ENCODE results near the gene PNPLA7.
"Not testable (repeated sequence)": the region's sequence is repeated elsewhere in the genome, so short reads cannot be mapped to it uniquely, and the experiment has no call there.

The PNPLA7 gene

DNA sequence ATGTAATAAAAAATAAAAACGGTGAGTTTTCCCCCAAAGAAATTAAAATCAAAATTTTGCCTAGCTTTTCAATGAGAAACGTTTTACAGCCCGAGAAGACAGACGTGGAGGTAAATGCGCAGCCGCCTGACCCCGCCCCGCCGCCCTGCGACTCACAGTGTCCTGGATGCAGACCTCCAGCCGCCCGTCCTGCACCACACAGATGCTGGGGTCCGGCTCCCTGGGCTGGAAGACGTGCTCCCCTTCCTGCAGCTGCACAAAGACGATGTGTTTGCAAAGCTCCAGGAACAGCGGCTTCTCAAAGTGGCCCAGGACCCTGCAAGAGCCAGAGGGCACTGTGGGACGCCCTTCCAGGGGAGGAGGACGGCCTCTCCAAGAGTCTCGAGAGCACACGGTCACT lies 7.7 kb downstream of the PNPLA7 start:
- no peak for DNase-seq (ENCODE audit: low read depth)
- TF ChIP-seq, protein P1, sequence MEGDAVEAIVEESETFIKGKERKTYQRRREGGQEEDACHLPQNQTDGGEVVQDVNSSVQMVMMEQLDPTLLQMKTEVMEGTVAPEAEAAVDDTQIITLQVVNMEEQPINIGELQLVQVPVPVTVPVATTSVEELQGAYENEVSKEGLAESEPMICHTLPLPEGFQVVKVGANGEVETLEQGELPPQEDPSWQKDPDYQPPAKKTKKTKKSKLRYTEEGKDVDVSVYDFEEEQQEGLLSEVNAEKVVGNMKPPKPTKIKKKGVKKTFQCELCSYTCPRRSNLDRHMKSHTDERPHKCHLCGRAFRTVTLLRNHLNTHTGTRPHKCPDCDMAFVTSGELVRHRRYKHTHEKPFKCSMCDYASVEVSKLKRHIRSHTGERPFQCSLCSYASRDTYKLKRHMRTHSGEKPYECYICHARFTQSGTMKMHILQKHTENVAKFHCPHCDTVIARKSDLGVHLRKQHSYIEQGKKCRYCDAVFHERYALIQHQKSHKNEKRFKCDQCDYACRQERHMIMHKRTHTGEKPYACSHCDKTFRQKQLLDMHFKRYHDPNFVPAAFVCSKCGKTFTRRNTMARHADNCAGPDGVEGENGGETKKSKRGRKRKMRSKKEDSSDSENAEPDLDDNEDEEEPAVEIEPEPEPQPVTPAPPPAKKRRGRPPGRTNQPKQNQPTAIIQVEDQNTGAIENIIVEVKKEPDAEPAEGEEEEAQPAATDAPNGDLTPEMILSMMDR (IDR thresholded peaks at IDR 0.05; ENCODE audit: control insufficient read depth, extremely low read depth, insufficient read depth), result no peak
- H3K4me3 ChIP-seq (ENCODE audit: low read depth, low read length), result no peak overlapping the region

DNA sequence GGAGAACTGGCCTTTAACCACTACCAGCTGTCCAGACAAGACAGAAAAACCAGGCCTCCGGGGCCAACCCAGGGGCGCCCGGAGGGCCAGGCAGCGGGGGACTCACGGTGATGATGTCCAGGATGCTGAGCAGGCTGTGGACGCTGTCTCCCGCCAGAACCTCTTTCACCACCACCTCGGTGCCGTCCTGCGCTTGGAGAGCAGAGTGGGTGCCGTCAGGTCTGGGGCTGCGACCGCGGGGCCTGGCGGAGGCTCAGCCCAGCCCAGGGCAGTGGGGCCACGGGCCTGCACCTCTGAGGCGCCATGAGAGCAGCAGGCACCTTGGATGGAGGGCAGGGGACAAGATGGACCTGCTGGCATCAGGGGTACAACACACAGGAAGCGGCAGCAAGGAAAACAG lies 9.7 kb downstream of the PNPLA7 start:
- no peak overlapping the region for H3K4me3 ChIP-seq (ENCODE audit: low read depth, low read length)
- TF ChIP-seq, protein P1 (IDR thresholded peaks at IDR 0.05; ENCODE audit: control insufficient read depth, extremely low read depth, insufficient read depth), result no peak
- no peak for DNase-seq (ENCODE audit: low read depth)

DNA sequence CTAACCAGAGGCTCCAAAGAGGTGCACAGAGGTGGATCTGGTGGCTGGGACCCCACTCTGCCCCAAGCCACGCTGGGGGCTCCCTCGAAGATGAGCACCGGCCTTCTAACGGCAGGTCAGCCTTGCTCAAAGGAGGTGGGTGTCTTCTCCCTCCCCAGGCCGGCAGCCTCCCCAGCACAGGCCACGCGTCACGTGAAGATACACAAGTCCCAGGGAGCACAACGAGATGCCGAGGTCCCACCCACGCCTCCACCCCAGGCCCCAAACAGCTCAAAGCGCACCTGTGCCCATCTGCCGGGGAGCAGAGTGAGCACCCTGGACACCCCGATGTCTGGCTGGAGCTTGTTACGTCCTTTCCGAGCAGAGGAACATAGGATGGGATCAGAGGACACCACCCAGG lies 12.1 kb downstream of the PNPLA7 start:
- H3K4me3 ChIP-seq (ENCODE audit: low read depth, low read length), result no peak overlapping the region
- TF ChIP-seq, protein P1 (IDR thresholded peaks at IDR 0.05; ENCODE audit: control insufficient read depth, extremely low read depth, insufficient read depth), result no peak
- no peak for DNase-seq (ENCODE audit: low read depth)

DNA sequence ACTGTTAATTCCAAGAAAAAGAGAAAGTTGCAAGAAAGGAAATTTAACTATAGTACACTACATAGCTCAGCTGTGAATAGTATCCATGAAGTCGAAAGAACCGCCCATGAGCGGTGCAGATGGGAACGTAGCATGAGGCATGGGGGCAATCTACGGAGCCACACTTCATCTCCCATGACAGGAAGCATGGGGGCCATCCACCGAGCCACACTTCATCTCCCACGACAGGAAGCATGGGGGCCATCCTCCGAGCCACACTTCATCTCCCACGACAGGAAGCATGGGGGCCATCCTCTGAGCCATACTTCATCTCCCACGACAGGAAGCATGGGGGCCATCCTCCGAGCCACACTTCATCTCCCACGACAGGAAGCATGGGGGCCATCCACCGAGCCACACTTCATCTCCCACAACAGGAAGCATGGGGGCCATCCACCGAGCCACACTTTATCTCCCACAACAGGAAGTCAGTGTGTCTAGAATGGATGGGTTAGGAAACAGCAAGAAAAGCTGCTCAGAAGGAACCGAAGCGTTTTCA lies 13.5 kb downstream of the PNPLA7 start:
- not testable (repeated sequence) for DNase-seq (ENCODE audit: low read depth); H3K4me3 ChIP-seq (ENCODE audit: low read depth, low read length)

DNA sequence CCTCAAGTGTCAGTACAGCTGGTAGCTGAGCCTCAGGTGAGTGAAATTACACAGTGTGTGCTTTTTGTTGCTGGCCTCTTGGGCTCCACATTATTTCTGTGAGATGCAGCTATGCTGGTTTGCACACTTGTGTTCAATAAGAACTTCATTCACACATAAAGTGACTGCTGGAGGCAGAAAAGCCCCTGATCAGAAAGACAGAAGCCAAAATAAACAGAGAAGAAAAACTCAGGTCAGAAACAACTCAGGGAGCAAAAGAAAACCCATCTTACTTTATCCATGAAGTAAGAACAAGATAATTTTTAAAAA lies 15.1 kb downstream of the PNPLA7 start:
- H3K4me3 ChIP-seq (ENCODE audit: low read depth, low read length), result no peak overlapping the region
- DNase-seq (ENCODE audit: low read depth), result no peak
- TF ChIP-seq, protein P1 (IDR thresholded peaks at IDR 0.05; ENCODE audit: control insufficient read depth, extremely low read depth, insufficient read depth), result no peak

DNA sequence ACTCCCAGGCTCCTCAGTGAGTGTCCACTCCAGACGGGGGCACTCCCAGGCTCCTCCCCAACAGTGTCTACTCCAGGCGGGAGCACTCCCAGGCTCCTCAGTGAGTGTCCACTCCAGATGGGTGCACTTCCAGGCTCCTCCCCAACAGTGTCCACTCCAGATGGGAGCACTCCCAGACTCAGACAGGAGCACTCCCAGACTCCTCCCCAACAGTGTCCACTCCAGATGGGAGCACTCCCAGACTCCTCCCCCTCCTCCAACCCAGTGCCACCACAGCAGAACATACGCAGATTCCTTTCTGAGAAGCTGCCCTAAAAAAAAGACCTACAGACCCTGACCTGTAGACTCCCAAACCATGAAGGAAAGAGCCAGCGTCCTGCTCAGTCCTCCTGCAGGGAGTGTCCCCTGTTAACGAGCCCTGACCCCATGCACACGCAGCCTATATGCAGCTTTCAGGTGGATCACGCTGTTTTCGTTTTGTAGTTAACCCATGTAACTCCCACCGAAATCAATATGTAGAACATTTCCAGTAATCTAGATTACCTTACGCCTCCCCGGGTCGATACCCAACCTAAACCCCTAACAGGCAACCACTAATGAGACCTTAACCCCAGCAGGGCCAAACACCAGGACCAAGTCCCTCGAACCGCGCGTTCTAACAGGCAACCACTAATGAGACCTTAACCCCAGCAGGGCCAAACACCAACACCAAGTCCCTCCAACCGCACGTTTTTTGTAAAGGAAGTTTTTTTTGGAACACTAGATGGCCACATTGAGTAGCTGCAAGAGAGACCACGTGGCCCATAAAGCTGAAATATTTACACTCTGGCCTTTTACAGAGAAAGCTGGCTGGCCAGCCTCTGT lies 15.7 kb downstream of the PNPLA7 start:
- TF ChIP-seq, protein P1 (IDR thresholded peaks at IDR 0.05; ENCODE audit: control insufficient read depth, extremely low read depth, insufficient read depth), result peak; percentile 70
- no peak overlapping the region for H3K4me3 ChIP-seq (ENCODE audit: low read depth, low read length)
- DNase-seq (ENCODE audit: low read depth), result peak; percentile 88

DNA sequence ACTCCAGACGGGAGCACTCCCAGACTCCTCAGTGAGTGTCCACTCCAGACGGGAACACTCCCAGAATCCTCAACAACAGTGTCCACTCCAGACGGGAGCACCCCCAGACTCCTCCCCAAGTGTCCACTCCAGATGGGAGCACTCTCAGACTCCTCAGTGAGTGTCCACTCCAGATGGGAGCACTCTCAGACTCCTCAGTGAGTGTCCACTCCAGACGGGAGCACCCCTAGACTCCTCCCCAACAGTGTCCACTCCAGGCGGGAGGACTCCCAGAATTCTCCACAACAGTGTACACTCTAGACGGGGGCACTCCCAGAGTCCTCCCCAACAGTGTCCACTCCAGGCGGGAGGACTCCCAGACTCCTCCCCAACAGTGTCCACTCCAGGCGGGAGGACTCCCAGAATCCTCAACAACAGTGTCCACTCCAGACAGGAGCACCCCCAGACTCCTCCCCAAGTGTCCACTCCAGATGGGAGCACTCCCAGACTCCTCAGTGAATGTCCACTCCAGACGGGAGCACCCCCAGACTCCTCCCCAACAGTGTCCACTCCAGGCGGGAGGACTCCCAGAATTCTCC lies 17.2 kb downstream of the PNPLA7 start:
- DNase-seq (ENCODE audit: low read depth); H3K4me3 ChIP-seq (ENCODE audit: low read depth, low read length): not testable (repeated sequence)

All from LNCaP clone FGC (cell line).